ENCODE results near the gene RBBP6.
"Not testable (repeated sequence)": the region's sequence is repeated elsewhere in the genome, so short reads cannot be mapped to it uniquely, and the experiment has no call there.

RBBP6 gene, protein sequence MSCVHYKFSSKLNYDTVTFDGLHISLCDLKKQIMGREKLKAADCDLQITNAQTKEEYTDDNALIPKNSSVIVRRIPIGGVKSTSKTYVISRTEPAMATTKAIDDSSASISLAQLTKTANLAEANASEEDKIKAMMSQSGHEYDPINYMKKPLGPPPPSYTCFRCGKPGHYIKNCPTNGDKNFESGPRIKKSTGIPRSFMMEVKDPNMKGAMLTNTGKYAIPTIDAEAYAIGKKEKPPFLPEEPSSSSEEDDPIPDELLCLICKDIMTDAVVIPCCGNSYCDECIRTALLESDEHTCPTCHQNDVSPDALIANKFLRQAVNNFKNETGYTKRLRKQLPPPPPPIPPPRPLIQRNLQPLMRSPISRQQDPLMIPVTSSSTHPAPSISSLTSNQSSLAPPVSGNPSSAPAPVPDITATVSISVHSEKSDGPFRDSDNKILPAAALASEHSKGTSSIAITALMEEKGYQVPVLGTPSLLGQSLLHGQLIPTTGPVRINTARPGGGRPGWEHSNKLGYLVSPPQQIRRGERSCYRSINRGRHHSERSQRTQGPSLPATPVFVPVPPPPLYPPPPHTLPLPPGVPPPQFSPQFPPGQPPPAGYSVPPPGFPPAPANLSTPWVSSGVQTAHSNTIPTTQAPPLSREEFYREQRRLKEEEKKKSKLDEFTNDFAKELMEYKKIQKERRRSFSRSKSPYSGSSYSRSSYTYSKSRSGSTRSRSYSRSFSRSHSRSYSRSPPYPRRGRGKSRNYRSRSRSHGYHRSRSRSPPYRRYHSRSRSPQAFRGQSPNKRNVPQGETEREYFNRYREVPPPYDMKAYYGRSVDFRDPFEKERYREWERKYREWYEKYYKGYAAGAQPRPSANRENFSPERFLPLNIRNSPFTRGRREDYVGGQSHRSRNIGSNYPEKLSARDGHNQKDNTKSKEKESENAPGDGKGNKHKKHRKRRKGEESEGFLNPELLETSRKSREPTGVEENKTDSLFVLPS (N-terminal part only)

DNA sequence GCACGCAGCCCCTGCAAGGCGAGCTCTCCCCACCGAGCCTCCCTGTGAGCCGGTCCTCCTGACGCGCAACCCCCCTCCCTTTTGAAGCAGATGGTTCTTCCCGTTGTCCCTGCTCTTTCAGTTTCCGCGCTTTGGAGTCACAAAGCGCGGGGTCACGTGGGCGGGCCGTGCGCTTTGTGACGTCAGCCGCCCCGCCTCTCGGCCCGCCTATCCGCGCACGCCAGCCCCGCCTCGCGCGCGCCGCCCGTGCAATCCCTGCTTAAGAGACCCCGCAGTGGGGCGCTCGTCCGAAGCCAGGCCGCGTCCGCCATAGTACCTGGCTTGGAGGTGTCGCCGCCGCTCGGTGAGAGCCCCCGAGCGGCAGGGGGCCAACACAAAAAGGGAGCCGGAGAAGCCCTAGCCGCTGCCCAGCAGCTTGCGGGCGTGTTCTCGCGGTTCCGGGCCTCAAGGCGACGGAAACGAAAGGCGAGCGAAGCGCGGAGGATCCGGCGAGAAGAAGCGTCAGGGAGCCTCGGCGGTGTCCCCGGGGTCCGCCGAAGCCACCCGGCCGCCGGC is at the start of gene RBBP6:
TSS of gene RBBP6 (plus strand) at position 272 of the 555 bp plus-strand sequence. CDS start 1,061 bp downstream, outside the sequence.
- peak; percentile 63 to 98 (median 90) for DNase-seq

DNA sequence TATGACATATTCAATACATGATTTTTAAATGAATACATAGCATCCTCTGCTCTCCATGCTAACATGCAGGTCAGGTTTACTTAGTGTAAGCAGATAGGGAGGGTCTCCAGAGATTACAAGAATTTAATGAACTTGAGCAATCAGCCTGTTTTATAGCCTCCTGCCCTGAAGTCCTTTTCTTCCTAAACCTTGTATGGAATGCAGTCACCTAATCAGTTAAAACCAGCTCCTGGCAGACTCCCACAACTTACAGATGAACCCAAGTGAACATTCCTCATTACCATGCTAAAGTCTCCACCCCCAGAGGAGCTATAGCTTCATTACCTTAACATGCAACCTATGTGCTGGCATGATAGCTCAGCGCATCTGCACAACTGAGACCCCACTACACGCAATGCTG is 48.5 kb upstream of the RBBP6 start:
- DNase-seq, result no peak

DNA sequence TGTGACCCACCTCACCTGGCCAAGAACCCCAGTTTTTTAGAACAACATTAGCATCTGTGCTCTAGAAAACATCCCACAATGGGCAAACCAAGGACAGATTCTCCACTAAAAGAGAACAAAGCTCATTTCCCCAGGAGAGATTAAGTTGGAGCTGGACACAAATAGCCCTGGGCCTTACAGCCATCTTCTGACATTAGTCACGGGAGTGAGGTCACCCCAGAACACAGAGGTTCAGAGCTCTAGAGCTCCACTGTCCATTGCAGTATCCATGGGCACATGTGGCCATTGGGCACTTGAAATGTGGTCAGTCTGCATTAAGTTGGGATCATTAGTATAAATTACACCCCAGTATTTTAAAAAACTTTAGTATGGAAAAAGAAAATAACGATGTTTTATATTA is 47.6 kb upstream of the RBBP6 start:
- no peak for DNase-seq

DNA sequence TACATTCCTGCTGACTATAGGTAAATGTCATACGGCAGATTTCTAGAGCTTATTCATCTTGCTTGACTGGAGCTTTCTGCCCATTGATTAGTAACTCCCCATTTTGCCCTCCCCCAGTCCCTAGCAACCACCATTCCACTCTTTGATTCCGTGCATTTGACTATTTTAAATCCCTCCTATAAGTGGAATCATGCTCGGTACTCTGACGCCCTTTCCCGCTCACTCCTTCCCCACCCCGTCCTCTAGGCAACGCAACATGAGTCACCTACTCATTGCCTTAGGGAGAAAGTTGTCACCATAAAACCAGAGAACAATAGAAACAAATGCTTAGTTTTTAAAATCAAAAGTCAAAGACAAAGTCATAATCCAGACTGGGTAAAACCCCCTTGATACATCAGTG is 45.5 kb upstream of the RBBP6 start:
- peak in 12 of 56 donors; percentile 0 to 50 (median 6) for DNase-seq

DNA sequence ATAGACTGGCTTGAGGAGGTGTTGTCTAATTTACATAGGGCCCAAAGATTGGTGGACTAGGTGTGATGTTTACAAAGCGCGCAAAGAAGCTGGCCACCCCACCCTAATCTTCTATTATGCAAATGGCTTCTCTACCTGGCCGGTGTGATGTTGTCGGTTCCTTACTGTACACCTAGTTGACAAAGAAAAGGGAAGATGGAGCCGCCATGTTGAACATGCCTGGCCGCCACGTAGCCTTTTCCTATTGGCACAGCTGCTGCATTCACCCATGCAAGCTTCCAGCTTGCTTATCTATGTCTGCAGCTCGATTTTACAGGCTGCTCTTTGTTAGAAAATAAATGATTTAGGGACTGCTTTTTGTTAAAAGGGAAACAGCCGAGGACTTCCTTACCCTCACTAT is 44.2 kb upstream of the RBBP6 start:
- not testable (repeated sequence) for DNase-seq

DNA sequence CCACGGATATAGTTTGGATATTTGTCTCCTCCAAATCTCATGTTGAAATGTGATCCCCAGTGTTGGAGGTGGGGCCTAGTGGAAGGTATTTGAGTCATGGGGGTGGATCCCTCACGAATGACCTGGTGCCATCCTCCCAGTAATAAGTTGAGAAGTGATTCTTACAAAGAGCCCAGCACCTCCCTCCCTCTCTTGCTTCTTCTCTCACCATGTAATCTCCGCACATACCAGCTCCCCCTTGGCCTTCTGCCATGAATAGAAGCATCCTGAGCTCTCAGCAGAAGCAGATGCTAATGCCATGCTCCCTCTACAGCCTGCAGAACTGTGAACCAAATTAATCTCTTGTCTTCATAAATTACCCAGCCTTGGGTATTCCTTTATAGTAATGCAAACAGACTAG is 41.9 kb upstream of the RBBP6 start:
- peak in 4 of 56 donors; percentile 0 to 10 (median 6) for DNase-seq

DNA sequence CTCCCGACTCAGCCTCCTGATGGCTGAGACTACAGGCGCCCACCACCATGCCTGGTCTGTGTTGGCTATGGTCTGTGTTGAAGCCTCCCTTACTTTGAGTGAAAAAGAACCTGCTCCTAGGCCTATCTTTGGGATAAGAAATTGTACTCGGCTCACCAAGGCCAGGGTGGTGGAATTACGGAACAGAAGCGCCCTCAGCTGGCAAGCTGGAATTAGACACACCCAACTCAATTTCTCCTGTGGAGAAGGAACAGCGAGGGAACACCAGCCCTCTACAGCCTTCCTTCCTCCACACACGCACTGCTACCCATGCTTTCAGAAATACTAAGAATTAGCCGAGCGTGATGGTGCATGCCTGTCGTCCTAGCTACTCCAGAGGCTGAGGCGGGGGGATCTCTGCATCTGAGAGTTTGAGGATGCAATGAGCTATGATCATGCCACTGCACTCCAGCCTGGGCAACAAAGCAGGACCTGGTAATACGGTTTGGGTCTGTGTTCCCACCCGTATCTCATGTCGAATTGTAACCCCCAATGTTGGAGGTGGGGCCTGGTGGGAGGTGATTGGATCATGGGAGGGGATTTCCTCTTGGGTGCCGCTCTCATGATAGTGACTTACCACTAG is 40.1 kb upstream of the RBBP6 start:
- DNase-seq, result peak in 36 of 56 donors; percentile 1 to 64 (median 18)

DNA sequence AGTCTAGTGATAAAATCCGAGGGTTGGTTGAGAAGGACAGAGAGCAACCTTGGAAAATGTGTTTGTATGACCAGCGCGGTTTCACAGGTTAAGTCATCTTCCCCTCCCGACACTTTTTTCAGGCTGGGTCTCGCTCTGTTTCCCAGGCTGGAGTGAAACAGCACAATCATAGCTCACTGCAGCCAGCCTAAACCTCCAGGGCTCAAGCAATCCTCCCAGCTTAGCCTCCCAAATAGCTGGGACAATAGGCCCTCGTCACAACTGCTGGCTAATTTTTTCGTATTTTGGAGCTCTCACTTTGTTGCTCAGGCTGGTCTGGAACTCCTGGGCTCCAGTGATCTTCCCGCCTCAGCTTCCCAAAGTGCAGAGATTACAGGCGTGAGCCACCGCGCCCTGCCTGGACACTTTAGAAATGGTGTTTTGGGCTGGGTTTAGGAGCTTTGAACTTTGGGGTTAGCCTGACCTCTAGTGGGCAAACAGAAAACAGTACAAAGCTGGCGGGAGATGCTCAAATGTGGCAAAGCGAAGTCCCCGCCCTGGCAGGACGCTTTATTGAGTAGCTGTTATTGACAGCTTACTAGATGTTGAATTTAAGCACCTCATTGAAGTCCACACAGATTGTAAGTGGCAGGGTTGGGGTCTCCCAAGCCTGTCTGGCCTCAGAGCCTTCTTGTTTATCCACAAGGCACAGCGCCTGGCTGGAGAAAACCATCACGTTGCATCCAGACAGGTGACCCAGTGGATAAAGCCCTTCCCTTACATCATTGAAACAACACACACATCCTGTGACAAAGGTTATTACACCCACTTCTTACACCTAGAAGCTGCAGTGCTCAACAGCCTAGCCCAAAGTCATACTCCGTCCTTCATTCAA is 34.7 kb upstream of the RBBP6 start:
- DNase-seq, result peak in 44 of 56 donors; percentile 2 to 66 (median 27)

DNA sequence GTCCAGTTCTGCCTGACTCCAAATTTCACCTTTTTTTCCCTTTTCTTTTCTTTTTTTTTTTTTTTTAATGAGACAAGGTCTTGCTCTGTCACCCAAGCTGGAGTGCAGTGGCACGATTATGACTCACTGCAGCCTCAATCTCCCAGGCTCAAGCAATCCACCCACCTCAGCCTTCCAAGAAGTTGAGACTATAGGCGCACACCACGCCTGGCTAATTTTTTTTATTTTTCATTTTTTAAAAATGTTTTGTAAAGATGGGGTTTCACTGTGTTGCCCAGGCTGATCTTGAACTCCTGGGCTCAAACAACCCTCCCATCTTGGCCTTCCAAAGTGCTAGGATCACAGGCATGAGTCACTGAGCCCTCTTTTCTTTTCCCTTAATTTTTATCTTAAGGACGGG is 33.4 kb upstream of the RBBP6 start:
- DNase-seq, result no peak

DNA sequence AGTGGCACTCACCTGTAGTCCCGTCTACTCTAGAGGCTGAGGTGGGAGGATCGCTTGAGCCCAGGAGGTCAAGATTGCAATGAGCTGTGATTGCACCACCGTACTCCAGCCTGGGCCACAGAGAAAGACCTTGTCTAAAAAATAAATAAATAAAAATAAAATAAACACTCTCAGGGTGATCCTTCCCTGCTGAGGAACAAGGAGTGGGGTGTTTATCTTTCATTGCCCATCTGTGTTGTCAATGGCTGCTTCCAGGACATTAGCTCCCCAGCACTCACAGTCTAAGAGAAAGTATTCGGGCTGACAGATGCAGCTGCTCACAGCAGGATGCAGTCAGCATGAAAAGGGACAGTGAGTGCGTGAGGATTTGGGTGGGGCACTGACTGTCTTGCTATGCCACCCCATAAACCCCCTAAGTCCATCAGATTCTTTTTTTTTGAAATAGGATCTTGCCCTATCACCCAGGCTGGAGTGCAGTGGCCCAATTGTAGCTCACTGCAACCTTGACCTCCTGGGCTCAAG is 31.3 kb upstream of the RBBP6 start:
- no peak for DNase-seq

DNA sequence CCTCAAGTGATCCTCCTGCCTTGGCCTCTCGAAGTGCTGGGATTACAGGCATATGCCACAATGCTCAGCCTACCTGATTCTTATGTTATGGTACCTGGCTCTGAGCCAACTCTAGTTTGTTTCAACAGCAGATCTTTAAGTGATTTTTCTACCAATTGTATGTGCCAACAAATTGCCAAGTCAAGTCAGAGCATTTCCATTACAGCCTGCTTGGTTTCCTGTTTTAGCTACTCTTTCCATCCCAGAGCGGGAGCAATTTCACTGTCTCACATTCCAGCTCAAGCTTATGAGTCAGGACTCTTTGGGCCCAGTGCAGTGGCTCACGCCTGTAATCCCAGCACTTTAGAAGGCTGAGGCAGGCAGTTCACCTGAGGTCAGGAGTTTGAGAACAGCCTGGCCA is 30.8 kb upstream of the RBBP6 start:
- no peak for DNase-seq

DNA sequence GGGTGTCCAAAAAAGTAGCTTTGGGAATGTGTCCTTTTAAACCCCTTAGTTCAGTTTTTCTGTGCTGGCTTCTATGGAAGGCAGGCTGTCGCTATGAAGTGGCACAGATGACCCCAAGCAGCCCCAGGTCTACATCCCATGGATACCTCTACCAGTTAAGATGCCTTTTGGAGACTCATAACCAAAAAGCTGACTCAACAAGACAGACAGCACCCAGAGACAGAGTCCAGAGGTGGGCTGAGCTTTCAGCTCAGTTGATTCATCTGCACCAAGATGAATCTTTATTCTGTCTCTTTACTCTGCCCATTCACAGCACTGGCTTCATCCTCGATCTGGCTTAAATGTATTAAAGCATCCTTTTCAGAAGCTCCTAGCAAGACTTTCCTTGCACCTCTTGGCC is 29.8 kb upstream of the RBBP6 start:
- DNase-seq, result no peak

DNA sequence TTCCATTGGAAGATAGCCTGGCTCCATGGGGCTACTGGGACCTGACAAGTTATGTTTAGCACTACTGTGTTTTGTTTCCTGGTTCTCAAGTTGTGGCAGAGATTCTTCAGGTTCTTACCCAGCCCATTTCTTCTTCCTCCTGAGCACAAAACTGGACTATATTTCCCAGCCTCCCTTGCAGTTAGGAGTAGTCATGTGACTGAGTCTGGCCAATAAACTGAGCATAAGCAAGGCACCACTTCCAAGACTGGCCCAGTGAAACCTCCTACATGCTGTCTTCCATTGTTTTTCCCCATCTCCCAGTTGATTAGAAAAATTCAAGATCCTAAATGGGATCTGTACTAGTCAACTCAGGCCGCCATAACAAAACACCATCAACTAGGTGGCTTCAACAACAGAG is 28.2 kb upstream of the RBBP6 start:
- no peak for DNase-seq

DNA sequence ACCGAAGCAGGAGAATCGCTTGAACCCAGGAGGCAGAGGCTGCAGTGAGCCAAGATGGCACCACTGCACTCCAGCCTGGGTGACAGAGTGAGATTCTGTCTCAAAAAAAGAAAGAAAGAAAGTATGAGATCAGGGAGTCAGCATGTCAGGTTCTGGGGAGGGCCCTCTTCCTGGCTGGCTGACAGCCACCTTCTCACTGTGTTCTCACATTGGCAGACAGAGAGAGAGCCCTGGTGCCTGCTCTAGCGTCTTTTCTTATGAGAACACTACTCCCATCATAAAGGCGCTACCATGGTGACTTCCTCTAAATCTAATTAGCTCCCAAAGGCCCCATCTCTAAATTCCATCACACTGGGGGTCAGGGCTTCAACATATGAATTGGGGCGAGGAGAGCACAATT is 27.6 kb upstream of the RBBP6 start:
- peak in 1 of 56 donors; percentile 1 for DNase-seq

DNA sequence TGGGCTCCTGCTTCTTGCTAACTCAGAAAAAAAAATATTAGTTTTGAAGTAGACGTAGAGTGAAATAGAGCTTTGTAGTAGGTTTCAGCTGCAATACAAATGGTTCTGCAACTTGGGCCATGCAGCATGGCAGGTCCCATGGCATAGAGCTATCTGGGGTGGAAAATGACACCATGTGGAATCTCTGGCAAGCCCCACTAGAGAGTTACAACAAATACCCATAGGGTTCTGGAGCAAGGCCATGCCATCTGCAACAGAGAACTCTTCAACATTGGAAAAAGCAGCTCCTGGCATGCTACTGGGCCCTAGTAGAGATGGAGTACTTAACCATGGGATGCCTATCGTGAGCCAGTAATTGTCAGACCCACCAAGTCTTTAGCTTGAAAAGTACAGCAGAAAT is 25.3 kb upstream of the RBBP6 start:
- DNase-seq, result peak in 1 of 56 donors; percentile 1

DNA sequence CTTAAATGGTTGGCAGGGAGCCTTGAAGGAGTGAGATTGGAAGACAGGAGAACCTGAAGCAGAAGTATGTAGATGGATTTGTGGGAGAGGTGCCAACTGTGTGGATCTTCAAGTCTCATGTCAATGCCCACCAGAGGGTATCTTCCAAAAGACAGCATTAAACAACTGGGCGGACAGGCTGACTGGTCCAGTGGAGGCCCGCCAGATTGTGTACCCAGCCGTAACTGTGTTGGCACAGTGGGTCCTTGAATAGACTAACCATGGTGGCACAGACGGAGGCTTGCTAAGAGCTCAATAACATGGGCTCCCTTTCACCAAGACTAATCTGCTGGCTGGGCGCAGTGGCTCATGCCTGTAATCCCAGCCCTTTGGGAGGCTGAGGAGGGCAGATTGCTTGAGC is 24.2 kb upstream of the RBBP6 start:
- no peak for DNase-seq

DNA sequence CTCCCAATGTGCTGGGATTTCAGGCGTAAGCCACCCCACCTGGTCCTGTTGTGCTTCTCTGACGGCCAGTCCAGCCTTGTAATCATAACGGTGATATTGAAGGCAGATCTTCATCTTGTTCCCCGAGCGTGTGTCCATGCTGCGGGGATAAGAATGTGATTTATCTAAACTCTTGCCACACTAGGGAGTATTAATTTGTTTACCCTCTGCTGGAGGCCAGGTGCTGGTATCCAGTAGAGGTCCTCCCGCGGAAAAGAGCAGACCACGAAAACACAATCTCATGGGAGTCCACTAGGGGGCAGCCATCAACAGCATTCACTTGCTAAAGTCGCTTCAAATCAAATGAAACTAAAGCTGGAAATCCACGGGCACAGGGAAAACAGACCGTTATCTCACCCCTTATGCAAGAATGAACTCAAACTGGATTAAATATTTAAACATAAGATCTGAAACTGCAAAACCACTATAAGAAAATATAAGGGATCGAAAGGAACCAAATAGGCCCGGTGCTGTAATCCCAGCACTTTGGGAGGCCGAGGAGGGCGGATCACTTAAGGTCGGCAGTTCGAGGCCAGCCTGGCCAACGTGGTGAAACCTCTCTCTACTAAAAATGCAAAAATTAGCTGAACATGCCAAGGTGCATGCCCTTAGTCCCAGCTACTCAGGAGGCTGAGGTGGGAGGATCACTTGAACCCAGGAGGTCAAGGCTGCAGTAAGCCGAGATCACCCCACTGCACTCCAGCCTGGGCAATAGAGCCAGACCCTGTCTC is 22.3 kb upstream of the RBBP6 start:
- peak in 53 of 56 donors; percentile 4 to 90 (median 55) for DNase-seq

DNA sequence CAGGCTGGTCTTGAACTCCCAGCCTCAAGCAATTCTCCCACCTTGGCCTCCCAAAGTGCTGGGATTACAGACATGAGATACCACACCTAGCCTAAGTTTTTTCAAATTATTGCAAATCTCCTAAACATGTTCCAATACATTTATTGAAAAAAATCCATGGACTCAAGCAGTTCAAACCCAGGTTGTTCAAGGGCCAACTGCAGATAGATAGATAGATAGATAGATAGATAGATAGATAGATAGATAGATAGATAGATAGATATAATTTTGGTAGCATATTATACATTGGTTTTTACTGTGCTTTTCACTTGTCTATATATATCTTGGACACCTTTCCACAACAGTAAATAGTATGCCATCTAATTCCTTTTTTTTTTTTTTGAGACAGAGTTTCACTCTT is 20.9 kb upstream of the RBBP6 start:
- no peak for DNase-seq

DNA sequence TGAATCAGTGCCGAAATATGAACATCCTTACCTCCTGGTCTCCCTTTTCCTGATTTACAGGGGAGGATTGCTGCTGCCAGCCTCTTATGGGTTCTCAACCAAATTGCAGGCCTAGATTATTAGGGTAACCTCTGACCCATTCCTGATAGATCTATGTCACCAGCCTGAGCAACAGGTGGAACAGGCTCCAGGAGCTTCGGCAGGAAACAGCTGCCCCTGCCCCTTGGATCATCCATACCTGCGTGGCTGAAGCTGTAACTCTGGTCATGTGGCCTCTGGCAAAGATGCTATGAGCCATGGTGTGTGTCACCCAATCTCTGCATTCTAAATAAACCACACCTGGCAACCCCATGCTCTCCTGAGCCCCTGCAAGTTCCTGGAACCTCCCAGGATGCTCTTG is 18.4 kb upstream of the RBBP6 start:
- DNase-seq, result no peak
